ENCODE measurements around the gene SDCCAG8. TPM values are rescaled to one million over a fixed set of nuclear protein-coding genes. Genes with fewer than 3 reads are reported as not detected.

Gene SDCCAG8
- total RNA-seq, 2 donors from 2014 or later = 29.0 to 34.5 TPM

GRCh38 chr1:243236604-243237252 is 19.1 kb upstream of the SDCCAG8 start:
- no peak overlapping the region for H3K4me3 ChIP-seq
- DNase-seq (ENCODE audit: low spot score) = no peak
- no peaks in the 10 kb centered on the region for H3K27me3 ChIP-seq
- H3K9me3 ChIP-seq = peaks cover 0 to 7% of the 10 kb centered on the region in 2 donors
- H3K27ac ChIP-seq = peak overlapping the region in 1 of 2 donors; percentile 13
- H3K36me3 ChIP-seq = no peaks in the 10 kb centered on the region
- H3K4me1 ChIP-seq = peaks cover 0 to 22% of the 10 kb centered on the region in 2 donors
- no peak for TF ChIP-seq CTCF (IDR thresholded peaks at IDR 0.05)

- Histone ChIP-seq H3K4me3 (no peak overlapping the region), H3K27me3 (no peaks in the 10 kb centered on the region), H3K27ac (no peak overlapping the region), H3K9me3 (no peaks in the 10 kb centered on the region), H3K4me1 (peaks cover 0 to 20% of the 10 kb centered on the region in 2 donors), H3K36me3 (no peaks in the 10 kb centered on the region)
- TF ChIP-seq CTCF (IDR thresholded peaks at IDR 0.05) = no peak
- no peak for DNase-seq (ENCODE audit: low spot score)
These were observed 11.4 kb upstream of the SDCCAG8 start for GRCh38 chr1:243244432-243244841.

GRCh38 chr1:243246916-243247315 is 8.9 kb upstream of the SDCCAG8 start:
- H3K4me3 ChIP-seq = no peak overlapping the region
- DNase-seq (ENCODE audit: low spot score) = no peak
- H3K4me1 ChIP-seq = peaks cover 0 to 32% of the 10 kb centered on the region in 2 donors
- peak overlapping the region in 1 of 2 donors; percentile 30 for H3K27ac ChIP-seq
- no peaks in the 10 kb centered on the region for H3K36me3 ChIP-seq
- H3K27me3 ChIP-seq = no peaks in the 10 kb centered on the region
- TF ChIP-seq CTCF (IDR thresholded peaks at IDR 0.05) = no peak
- H3K9me3 ChIP-seq = no peaks in the 10 kb centered on the region

DNA sequence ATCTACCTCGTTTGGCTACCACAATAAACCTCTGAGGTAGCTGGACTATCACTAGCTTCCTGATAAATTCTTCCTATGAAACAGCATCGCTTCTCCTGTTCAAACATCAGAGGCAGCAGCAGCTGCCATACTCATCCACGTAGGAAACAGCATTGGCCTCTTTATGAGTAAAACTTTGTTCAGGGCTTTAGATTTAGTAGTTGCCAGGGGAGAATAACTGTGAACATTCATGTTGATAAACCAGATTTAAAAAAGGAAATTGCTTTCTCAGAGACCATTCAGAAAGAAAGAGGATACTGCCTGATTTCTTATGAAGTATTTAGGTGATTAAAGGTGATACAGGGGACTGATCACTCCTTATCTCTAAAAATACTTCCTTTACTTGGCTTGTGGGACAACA is 7.9 kb upstream of the SDCCAG8 start:
- Histone ChIP-seq H3K9me3 (no peaks in the 10 kb centered on the region), H3K4me1 (peaks cover 0 to 42% of the 10 kb centered on the region in 2 donors), H3K27ac (no peak overlapping the region), H3K36me3 (no peaks in the 10 kb centered on the region), H3K27me3 (no peaks in the 10 kb centered on the region), H3K4me3 (no peak overlapping the region)
- TF ChIP-seq CTCF (IDR thresholded peaks at IDR 0.05) = no peak
- no peak for DNase-seq (ENCODE audit: low spot score)

GRCh38 chr1:243249214-243249613 is 6.6 kb upstream of the SDCCAG8 start:
- Histone ChIP-seq H3K36me3 (no peaks in the 10 kb centered on the region), H3K9me3 (no peaks in the 10 kb centered on the region), H3K27ac (no peak overlapping the region), H3K4me1 (peaks cover 0 to 50% of the 10 kb centered on the region in 2 donors), H3K27me3 (no peaks in the 10 kb centered on the region), H3K4me3 (no peak overlapping the region)
- DNase-seq (ENCODE audit: low spot score) = no peak
- no peak for TF ChIP-seq CTCF (IDR thresholded peaks at IDR 0.05)

DNA sequence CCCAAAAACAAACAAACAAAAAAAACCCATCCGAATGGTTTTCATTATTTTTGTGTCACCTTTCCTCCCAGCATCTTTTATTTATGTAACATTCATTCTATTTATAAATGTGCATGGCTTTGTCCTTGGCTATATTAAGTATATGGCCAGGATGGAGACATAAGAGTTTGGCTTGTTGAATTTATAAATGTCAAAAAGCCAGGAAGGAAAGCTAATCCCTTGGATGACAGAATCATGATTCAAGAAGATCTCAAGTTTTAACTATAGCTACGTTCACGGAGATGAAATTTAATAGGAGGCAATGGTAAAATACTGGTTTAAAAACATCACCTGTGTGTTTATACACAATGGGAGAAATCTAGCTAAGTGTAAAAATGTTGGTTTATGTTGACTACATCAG is 5.7 kb upstream of the SDCCAG8 start:
- no peak for DNase-seq (ENCODE audit: low spot score)
- peaks cover 0 to 50% of the 10 kb centered on the region in 2 donors for H3K4me1 ChIP-seq
- TF ChIP-seq CTCF (IDR thresholded peaks at IDR 0.05) = no peak
- no peak overlapping the region for H3K4me3 ChIP-seq
- H3K36me3 ChIP-seq = no peaks in the 10 kb centered on the region
- peak overlapping the region in 1 of 2 donors; percentile 46 for H3K27ac ChIP-seq
- no peaks in the 10 kb centered on the region for H3K9me3 ChIP-seq
- no peaks in the 10 kb centered on the region for H3K27me3 ChIP-seq
